GM10266 (cell line): Measurements from ENCODE around the gene MYLK.

Source experiments
- DNase-seq: peaks from one replicate; pipeline ENCODE4 v3.0.0; 2012; ENCODE audit errors: extremely low spot score
- TF ChIP-seq, protein P1 (sequence below): IDR thresholded peaks from 2 replicates; pipeline ENCODE4 v1.5.1; 2012; ENCODE audit warnings: mild to moderate bottlenecking, low read depth; ENCODE audit not compliant: control insufficient read depth, insufficient read depth; ENCODE audit errors: missing control alignments

Gene MYLK

DNA sequence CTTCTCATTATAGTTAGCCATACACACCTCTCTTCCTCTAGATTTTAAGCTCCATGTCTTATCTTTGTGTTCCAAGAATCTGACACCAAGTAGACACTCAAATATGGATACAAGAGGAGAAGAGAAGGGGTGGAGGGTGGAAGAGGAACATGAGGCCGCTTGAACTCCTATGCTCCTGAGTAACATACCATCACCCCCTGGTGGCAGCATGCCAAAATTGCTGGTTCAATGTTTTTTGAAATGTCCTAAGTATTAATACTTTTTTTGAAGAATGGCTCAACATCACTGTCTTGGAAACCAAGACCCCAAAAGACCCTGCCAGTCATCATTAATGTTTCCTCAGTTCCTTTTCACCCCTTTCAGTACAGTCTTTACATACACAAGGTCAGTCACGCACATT lies 227.4 kb downstream of the MYLK start:
- DNase-seq: no peak
- TF ChIP-seq, protein P1, sequence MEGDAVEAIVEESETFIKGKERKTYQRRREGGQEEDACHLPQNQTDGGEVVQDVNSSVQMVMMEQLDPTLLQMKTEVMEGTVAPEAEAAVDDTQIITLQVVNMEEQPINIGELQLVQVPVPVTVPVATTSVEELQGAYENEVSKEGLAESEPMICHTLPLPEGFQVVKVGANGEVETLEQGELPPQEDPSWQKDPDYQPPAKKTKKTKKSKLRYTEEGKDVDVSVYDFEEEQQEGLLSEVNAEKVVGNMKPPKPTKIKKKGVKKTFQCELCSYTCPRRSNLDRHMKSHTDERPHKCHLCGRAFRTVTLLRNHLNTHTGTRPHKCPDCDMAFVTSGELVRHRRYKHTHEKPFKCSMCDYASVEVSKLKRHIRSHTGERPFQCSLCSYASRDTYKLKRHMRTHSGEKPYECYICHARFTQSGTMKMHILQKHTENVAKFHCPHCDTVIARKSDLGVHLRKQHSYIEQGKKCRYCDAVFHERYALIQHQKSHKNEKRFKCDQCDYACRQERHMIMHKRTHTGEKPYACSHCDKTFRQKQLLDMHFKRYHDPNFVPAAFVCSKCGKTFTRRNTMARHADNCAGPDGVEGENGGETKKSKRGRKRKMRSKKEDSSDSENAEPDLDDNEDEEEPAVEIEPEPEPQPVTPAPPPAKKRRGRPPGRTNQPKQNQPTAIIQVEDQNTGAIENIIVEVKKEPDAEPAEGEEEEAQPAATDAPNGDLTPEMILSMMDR: no peak

DNA sequence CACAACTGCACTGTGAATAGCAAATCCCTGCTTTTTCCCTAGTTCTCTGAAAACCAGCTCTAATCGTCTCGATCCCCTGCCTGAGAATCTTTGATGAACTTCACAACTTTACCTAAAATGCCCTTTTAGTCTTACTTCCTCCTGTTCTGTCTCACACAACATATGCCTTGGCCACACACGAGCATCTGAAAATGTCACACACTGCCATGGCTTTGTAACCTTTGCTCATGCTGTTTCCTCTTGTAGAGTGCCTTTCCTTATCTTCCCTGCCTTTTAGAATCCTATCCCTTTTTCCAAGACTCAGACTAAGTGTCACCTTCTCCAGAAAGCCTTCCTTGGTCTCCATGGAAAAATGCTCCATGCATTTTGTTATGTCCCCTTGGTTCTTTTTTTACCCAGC lies 227.9 kb downstream of the MYLK start:
- DNase-seq: no peak
- TF ChIP-seq, protein P1: no peak

DNA sequence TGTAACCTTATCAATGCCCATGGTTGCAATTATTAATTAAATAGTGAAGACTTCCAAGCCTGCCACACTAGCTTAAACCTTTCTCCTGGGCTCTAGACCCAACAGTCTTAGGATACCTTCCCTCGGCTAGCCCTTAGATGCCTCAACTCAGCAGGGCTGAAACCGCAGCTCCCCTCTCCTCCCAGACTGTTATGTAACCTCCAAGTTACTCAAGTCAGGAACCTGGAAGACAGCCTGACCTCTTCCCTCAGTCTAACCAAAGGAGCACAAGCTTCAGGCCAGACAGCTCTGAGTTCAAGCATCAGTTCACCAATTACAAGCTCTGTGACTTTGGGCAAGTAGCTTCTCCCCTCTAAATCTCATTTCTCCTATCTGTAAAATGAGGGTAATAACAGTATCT lies 228.7 kb downstream of the MYLK start:
- TF ChIP-seq, protein P1: no peak
- no peak for DNase-seq

DNA sequence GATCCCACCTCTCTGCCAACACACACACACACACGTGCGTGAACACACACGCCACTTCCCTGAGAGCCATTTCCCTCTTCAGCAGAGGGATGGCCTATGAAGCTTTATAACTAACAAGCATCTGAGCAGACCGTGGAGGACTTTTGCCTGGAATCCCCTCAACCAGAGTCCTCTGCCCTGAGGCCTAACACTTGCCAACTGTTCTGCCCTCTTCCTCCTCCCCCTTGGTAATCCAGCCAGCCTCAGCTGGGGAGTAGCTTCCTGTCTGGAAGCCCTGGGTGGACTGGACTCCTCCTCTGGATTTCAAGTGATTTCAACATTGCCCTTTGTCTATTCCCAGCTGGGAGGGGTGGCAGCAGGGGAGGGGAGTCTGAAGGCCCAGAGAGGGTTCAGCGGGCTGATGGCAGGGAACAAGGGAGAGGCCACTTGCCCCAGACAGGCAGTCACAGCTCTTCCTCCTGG lies 230.9 kb downstream of the MYLK start:
- TF ChIP-seq, protein P1: no peak
- no peak for DNase-seq

DNA sequence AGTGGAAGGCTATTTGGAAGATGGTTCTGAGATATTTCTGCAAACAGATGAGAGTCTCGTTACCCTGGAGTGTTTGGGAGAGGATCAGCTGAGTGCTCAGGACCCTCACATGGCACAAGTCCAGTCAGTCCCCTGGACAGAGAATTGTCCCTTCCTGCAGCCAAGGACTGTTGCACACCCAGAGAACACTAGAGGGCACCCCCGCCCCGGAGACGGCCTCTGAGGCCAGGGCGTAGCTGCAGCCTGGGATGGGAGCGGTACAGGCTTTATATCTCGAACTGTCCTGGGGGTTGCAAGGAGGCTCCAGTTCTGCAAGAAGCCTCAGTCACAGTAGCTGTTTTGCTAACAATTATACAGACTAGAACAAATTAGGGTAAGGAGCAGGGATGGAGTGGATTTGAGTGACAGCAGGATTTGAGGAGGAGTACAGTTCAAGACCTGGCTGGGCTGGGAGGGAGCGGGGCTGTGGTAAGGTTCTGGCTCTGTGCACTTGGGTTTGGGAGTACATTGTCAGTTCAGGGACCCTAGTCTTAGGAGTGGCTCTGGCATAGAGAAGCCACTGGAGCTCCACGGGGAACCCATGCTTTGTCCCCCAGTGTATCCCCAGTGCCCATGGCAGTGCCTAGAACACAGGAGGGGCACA lies 231.7 kb downstream of the MYLK start:
- DNase-seq: peak; percentile 71
- TF ChIP-seq, protein P1: peak; percentile 87

DNA sequence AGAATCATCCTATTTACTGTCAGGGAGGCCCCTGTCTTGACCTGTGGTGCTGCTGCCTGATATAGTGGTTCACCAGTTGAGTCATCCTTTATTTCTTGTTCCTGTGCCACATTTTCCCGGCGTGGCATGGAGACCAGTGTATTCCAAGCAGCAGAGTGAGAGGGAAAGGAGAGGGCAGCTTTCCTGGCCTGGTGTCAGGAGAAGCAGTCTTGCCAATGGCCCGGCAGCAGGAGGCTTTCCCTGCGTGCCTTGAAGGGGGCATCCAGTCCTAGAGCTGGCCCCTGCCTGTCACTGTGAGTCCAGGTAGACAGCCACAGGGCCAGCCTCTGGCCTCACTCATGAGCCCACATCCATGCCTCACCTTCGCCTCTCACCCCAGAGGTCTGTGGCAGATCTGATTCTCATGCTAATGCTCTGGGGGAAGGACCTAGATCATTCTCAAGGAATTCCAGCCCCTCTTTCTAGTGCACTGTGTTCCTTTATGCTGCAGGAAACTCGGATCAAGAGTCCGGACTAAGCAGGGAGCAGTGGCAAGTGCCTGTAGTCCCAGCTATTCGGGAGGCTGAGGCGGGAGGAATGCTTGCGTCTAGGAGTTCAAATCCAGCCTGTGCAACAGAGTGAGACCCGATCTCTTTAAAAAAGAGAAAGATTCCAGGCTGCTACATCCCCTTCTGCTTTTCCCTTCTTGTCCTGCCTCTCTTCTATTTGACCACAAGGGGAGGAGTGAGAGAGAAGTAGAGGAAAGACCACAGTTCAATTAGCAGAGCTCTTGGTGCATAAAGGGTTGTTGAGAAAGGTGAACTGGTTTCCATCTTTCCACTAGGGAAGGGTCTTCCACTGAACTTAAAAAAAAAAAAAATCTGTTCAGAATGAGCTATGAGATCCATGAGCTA lies 232.4 kb downstream of the MYLK start:
- TF ChIP-seq, protein P1: no peak
- no peak for DNase-seq

DNA sequence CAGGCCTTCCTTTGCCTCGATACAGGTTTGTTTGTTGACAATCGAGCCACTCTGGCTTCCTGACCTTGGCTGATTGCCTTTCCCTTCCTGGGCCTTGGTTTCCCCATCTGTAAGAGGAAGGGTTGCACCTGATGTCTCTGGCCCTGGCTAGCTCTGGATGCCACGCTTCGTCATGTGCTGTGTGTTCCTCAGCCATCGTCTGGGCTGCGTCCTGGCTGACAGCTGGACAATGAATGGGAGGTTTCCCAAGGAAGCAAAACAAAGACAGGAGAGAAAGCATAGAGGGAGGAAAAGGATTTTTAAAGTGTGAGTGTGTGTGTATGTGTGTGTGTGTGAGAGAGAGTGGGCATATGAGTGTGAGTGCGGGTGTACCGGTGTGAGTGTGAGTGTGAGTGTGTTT lies 234.0 kb downstream of the MYLK start:
- TF ChIP-seq, protein P1: no peak

More for the DNA sequence above, 234.0 kb downstream of the MYLK start:
- DNase-seq: no peak
